Activated T-cell treated with anti-CD3 and anti-CD28 coated beads for 1 hour (primary cell): Measurements from ENCODE around the gene PDCD1LG2.
A peak's percentile ranks its signal among the peaks of the same experiment; 100 is the strongest.
"Not testable (repeated sequence)": the region's sequence is repeated elsewhere in the genome, so short reads cannot be mapped to it uniquely, and the experiment has no call there.

Source experiments
- DNase-seq: peaks from one replicate; pipeline ENCODE4 v3.0.0-alpha.2; 2020; ENCODE audit warnings: low read depth

PDCD1LG2 gene

DNA sequence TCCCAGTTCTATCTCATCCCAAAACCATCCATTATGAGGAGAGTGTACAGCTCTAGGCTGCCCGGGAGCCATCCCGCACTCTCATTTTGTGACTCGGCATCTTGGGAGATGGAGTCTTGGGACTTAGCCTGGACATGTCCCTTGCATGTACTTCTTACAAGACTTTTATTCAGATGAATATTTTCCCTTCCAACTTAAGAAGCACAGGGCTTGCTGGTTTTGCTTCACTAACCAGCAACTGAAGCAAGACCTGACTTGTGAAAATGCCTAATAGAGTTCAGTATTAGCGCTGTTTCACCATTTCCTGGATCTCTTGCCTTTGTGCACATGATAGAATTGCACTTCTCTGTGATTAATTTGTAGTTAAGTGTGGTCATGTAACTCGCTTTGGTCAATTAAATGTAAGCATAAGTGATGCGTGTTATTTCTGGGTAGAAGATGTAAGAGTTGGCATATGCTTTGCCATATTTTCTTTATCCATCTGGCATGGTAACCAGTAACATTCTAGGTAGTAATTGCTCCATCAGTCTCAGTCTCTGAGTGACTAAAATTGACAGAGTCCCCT lies 55.8 kb downstream of the PDCD1LG2 start:
- no peak for DNase-seq

- DNase-seq: no peak
Measured at GRCh38 chr9:5568868-5569267, 58.5 kb downstream of the PDCD1LG2 start.

DNA sequence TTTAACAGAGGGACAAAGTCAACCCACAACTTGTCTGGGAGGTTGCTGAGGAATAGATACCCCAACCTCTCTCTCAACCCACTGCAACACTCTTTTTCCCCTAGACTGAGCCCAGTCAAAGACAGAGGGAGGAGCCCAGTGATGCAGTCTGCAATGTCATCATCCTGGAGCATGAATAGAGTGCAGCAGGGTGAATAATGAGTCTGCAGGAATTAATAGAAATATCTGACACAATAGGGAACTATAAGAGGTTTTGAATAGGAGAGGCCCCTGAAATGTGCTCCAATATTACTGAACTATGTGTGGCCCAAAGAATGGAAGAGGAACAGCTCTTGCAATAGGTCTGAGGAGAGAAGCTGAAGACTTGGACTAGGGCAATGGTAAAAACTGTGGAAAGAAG lies 59.1 kb downstream of the PDCD1LG2 start:
- DNase-seq: no peak

- no peak for DNase-seq
Measured at GRCh38 chr9:5569891-5570290, 59.6 kb downstream of the PDCD1LG2 start.

DNA sequence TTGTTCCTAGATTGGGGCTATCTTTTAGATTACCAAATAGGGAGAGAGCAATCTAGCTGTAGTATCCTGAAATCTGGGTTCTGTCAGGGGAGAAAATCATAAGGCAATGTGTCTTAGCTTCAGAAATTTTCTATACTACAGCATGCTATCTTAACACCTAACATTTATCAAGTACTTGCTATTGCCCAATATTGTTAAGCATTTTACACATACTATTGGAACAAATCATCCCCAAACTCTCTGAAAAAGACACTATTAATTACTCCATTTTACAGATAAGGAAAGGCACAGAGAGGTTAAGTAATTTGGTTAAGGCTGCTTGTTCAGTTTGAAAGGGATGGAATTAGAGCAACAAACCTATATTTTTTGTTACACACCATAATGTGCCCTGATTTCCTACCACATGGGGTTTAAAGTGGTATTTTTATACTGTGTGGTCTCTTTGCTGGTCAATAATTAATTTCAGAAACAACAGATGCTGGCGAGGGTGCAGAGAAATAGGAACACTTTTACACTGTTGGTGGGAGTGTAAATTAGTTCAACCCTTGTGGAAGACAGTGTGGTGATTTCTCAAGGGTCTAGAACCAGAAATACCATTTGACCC lies 61.4 kb downstream of the PDCD1LG2 start:
- no peak for DNase-seq

DNA sequence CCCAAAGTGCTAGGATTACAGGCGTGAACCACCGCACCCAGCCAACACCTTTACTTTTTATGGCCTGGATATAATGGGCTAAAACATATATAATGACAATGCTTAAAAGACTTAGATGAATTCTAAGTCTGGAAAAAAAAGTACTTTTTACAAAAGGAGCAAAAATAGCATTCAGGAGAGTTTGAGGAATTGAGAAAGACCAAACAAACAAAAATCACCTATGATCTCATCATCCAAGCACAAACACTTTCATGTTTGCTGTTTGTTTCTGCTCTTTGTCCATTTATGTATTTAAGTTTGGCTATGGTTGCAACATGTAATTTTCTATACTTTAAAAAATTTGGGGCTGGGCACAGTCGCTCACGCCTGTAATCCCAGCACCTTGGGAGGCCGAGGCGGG lies 63.8 kb downstream of the PDCD1LG2 start:
- no peak for DNase-seq

- no peak for DNase-seq
Measured at GRCh38 chr9:5575000-5575399, 64.7 kb downstream of the PDCD1LG2 start.

DNA sequence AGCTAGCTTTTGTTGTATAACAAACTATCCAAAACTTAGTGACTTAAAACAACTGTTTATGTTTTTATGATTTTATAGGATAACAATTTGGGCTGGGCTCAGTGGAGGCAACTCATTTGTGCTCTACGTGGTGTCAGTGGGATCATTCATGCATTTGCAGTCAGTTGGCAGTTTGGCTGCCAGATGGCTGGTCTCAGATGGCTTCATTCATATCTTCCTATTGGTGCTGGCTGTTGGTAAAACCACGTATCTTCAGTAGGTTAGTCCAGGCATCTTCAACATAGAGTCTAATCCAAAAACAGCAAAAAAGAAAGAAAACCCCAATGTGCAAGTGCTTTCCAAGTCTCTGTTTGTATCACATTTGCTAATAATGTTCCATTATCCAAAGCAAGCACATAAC lies 66.9 kb downstream of the PDCD1LG2 start:
- DNase-seq: no peak

DNA sequence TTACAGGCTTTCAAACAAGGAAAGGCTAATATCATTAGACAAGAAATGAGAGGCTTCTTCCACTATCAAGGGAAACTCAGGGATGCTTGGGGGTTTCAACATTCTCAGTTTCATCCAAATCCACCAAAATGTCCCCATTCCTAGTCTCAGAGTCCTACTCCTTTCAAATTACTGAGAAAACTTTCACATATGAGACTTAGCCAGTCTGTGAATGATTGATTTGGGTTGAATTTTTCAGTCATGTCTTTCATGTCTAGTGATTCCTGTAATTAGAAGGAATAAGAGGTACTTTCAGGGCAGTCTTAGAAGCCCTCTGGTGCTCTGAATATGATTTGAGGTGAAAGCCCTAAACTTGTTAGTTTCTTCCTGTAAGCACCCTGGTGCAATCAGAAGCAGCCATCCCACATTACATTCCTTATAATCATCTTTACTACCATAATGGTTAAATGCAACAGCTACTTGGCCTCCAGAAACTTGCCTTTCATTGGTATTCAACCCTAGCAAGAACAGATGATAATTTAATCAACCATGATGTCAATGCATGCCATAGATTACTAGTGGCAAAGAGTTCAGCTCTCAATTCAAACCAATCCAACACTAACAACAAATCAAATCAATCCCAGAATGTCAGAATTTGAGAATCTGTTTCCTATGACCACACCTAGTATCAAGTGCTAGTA lies 67.8 kb downstream of the PDCD1LG2 start:
- DNase-seq: no peak

- DNase-seq: no peak
Measured at GRCh38 chr9:5578698-5579085, 68.4 kb downstream of the PDCD1LG2 start.

DNA sequence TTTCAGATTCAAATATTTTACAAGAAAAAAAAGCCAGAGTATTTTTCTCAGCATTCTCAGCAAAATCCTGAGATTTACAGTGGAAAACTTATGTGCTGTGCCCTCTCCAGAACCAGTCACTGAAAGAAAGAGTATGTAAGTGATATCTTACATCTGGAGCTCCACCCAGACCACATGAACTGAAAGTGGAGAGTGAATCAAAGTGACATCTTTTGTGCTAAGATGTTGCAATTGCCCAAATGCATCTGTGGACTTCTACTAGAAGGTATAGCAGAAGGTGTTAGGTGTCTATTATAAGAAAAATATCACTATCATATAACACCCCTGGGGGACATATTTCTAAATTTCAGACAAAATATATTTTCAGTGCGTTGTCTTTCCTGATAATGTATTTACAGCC lies 69.5 kb downstream of the PDCD1LG2 start:
- DNase-seq: no peak

- DNase-seq: no peak
Measured at GRCh38 chr9:5580650-5581049, 70.3 kb downstream of the PDCD1LG2 start.

DNA sequence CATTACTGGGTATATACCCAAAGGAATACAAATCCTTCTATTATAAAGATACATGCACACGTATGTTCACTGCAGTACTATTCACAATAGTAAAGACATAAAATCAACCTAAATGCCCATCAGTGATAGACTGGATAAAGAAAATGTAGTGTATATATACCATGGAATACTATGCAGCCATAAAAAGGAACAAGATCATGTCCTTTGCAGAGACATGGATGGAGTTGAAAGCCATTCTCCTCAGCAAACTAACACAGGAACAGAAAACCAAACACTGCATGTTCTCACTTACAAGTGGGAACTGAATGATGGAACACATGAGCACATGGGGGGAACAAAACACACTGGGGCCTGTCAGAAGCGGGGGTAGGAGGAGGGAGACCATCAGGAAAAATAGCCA lies 71.4 kb downstream of the PDCD1LG2 start:
- not testable (repeated sequence) for DNase-seq

GRCh38 chr9:5582835-5583195 lies 72.5 kb downstream of the PDCD1LG2 start:
- DNase-seq: peak; percentile 2

GRCh38 chr9:5586391-5586802 lies 76.1 kb downstream of the PDCD1LG2 start:
- no peak for DNase-seq

DNA sequence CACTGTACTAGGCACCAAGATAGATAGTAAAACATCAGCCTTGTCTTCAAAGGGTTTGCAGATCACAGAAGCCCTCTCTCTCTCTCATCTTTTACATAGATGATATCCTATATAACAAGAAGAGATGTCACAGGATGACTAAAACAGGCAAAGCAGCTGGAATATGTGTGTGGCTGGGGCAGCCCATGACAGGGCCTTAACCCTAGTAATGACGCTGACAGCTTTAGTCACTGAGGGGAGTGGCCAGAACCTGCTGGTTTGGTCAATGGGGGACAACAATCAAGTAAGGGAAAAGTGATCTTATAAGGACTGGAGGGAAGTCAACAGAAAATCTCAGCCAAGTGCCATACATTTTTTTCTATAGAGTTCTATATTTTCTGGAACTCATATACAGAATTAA lies 76.7 kb downstream of the PDCD1LG2 start:
- DNase-seq: no peak

- no peak for DNase-seq
Measured at GRCh38 chr9:5592231-5592630, 81.9 kb downstream of the PDCD1LG2 start.

GRCh38 chr9:5592904-5593303 lies 82.6 kb downstream of the PDCD1LG2 start:
- DNase-seq: no peak

DNA sequence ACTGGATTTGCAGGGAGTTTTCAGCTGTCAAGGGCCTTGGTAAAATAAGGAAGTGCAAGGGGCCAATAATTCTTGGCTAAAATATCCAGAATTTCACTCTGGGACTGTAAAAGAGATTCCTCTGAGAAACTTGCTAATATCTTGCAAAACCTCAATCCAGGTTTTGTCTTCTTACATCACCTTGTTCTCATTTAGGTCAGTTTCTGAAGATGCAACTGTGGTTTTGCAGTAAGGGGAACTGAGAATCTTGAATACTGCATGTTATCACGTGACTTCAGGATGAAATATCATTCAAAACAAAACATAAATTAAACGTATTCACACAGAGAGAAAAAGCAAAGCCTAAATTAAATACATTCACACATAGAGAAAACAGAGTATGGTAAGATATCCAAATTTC lies 83.6 kb downstream of the PDCD1LG2 start:
- DNase-seq: no peak

- no peak for DNase-seq
Measured at GRCh38 chr9:5596173-5596572, 85.8 kb downstream of the PDCD1LG2 start.

DNA sequence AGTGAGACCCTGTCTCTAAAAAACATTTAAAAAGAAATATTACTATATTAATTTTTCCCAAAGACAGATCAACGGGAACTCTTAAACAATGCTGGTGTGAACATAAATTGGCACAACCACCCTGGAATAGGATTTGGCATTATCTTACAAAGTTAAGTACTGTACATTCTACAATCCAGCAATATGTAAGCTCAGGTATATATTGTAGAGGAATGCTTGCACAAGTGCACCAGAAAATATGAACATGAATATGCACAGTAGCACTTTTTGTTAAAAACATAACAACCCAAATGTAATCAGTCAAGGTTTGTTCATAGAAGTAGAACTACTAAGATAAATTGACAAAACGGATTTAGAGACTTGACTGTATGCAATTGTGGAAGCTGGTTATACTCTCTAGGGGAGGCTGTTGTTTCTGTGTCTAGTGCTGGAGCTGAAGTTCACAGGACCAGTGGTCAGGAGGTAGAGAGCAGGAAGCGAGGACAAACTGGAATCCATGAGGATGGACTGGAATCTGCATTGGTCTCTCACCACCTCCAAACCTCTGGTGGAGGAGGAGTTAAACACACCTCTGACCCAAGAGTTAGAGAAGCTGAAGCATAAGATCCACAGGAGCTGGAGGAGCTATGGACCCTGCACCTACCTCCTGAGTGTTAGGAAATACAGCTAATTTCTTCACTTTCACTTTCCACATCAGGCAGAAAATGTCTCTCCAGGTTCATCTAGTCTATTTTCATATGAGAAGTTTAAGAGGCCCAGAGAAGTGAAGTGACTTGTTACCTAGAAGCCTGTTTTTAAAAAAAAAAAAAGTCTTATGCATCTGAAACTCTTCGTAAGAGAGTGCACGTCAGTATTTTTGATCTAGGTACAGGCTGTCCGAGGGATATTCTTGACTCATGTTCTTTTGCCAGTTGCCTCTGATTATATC lies 98.2 kb downstream of the PDCD1LG2 start:
- DNase-seq: no peak

DNA sequence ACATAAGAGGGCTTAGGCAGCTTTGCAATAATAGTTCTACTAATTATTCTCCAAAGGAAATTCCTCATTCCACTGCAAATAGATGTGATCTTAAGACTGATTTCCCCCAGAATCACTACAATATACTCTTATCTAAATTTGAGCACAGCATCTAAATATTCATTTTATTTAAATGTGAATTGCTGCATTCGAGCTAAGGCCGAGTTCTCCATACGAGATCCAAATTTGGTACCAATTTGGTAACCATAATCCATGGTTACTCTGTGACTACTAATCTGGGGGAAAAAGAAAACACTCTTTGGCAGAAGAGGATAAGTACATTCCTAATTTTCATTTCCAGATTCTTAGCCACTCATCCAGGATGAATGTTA lies 98.9 kb downstream of the PDCD1LG2 start:
- DNase-seq: no peak

GRCh38 chr9:5610491-5610890 lies 100.2 kb downstream of the PDCD1LG2 start:
- DNase-seq: no peak
